ENCODE results near the gene RESF1.

RESF1 gene

GRCh38 chr12:31959161-31959700 lies at the start of gene RESF1:
Gene RESF1, plus strand, starts transcription at chr12:31959415. Its CDS starts 21,541 bp downstream, at chr12:31980956.
- no peak for TF ChIP-seq CTCF (conservative IDR thresholded peaks at IDR 0.05; ENCODE audit: low read length)
- peak; percentile 80 for DNase-seq (ENCODE audit: low read depth)
- peak within 1 kb of the TSS; percentile 84 for H3K4me3 ChIP-seq (ENCODE audit: low read length)

- no peak overlapping the region for H3K4me3 ChIP-seq (ENCODE audit: low read length)
- no peak for DNase-seq (ENCODE audit: low read depth)
- TF ChIP-seq CTCF (conservative IDR thresholded peaks at IDR 0.05; ENCODE audit: low read length): no peak
Measured at GRCh38 chr12:31914927-31915326, 44.3 kb upstream of the RESF1 start.

GRCh38 chr12:31915446-31915845 lies 43.8 kb upstream of the RESF1 start:
- no peak overlapping the region for H3K4me3 ChIP-seq (ENCODE audit: low read length)
- DNase-seq (ENCODE audit: low read depth): no peak
- no peak for TF ChIP-seq CTCF (conservative IDR thresholded peaks at IDR 0.05; ENCODE audit: low read length)

- H3K4me3 ChIP-seq (ENCODE audit: low read length): no peak overlapping the region
- TF ChIP-seq CTCF (conservative IDR thresholded peaks at IDR 0.05; ENCODE audit: low read length): no peak
- no peak for DNase-seq (ENCODE audit: low read depth)
Measured at GRCh38 chr12:31922341-31923062, 36.7 kb upstream of the RESF1 start.

- DNase-seq (ENCODE audit: low read depth): no peak
- no peak for TF ChIP-seq CTCF (conservative IDR thresholded peaks at IDR 0.05; ENCODE audit: low read length)
- H3K4me3 ChIP-seq (ENCODE audit: low read length): no peak overlapping the region
Measured at GRCh38 chr12:31923063-31923412, 36.2 kb upstream of the RESF1 start.

GRCh38 chr12:31928246-31929026 lies 30.8 kb upstream of the RESF1 start:
- no peak overlapping the region for H3K4me3 ChIP-seq (ENCODE audit: low read length)

More at GRCh38 chr12:31928246-31929026, 30.8 kb upstream of the RESF1 start:
- TF ChIP-seq CTCF (conservative IDR thresholded peaks at IDR 0.05; ENCODE audit: low read length): no peak
- no peak for DNase-seq (ENCODE audit: low read depth)
